HEK293 (cell line): ENCODE results near the gene CPN2.

Experiments used
- BCL11A ChIP-seq: fragments of 450-650 bp; formaldehyde crosslinking; IDR thresholded peaks from 2 replicates; pipeline ENCODE4 v1.5.1; 2016; ENCODE audit warnings: low read depth, missing biosample characterization, missing genetic modification characterization
- GLIS2 ChIP-seq: fragments of 450-650 bp; formaldehyde crosslinking; IDR thresholded peaks from 2 replicates; pipeline ENCODE4 v1.5.1; 2016; ENCODE audit warnings: missing biosample characterization, missing genetic modification characterization
- MYNN ChIP-seq: fragments of 450-650 bp; formaldehyde crosslinking; IDR thresholded peaks from 2 replicates; pipeline ENCODE4 v1.5.1; 2016; ENCODE audit warnings: missing biosample characterization, missing genetic modification characterization, borderline replicate concordance
- PRDM1 ChIP-seq: fragments of 450-650 bp; formaldehyde crosslinking; IDR thresholded peaks from 2 replicates; pipeline ENCODE4; 2016; ENCODE audit warnings: missing biosample characterization, missing genetic modification characterization
- SCRT2 ChIP-seq: fragments of 450-650 bp; formaldehyde crosslinking; IDR thresholded peaks from 2 replicates; pipeline ENCODE4 v1.5.1; 2016; ENCODE audit warnings: missing biosample characterization, missing genetic modification characterization
- SP3 ChIP-seq: fragments of 450-650 bp; formaldehyde crosslinking; IDR thresholded peaks from 2 replicates; pipeline ENCODE4 v1.5.1; 2016; ENCODE audit warnings: missing biosample characterization, missing genetic modification characterization
- SP7 ChIP-seq: fragments of 450-650 bp; formaldehyde crosslinking; IDR thresholded peaks from 2 replicates; pipeline ENCODE4 v1.5.1; 2016; ENCODE audit warnings: missing biosample characterization, missing genetic modification characterization
- WT1 ChIP-seq: fragments of 450-650 bp; formaldehyde crosslinking; IDR thresholded peaks from 2 replicates; pipeline ENCODE4 v1.5.1; 2016; ENCODE audit warnings: missing biosample characterization, missing genetic modification characterization
- ZBTB21 ChIP-seq: fragments of 450-650 bp; formaldehyde crosslinking; IDR thresholded peaks from 2 replicates; pipeline ENCODE4 v1.5.1; 2017; ENCODE audit warnings: missing biosample characterization, missing genetic modification characterization
- ZFHX2 ChIP-seq: fragments of 450-650 bp; formaldehyde crosslinking; conservative IDR thresholded peaks from 2 replicates; pipeline ENCODE4 v1.5.1; 2016; ENCODE audit warnings: missing biosample characterization, missing genetic modification characterization
- ZFP69B ChIP-seq: fragments of 450-650 bp; formaldehyde crosslinking; IDR thresholded peaks from 2 replicates; pipeline ENCODE4 v1.5.1; 2016; ENCODE audit warnings: missing biosample characterization, missing genetic modification characterization
- ZNF138 ChIP-seq: fragments of 450-650 bp; formaldehyde crosslinking; IDR thresholded peaks from 2 replicates; pipeline ENCODE4 v1.5.1; 2016; ENCODE audit warnings: missing biosample characterization, missing genetic modification characterization, borderline replicate concordance
- ZNF140 ChIP-seq: fragments of 450-650 bp; formaldehyde crosslinking; IDR thresholded peaks from 2 replicates; pipeline ENCODE4 v1.5.1; 2016; ENCODE audit warnings: missing biosample characterization, missing genetic modification characterization
- ZNF146 ChIP-seq: fragments of 450-650 bp; formaldehyde crosslinking; IDR thresholded peaks from 2 replicates; pipeline ENCODE4 v1.5.1; 2016; ENCODE audit warnings: missing biosample characterization, missing genetic modification characterization
- ZNF2 ChIP-seq: fragments of 450-650 bp; formaldehyde crosslinking; IDR thresholded peaks from 2 replicates; pipeline ENCODE4 v1.5.1; 2016; ENCODE audit warnings: missing biosample characterization, missing genetic modification characterization
- ZNF223 ChIP-seq: fragments of 450-650 bp; formaldehyde crosslinking; IDR thresholded peaks from 2 replicates; pipeline ENCODE4 v1.5.1; 2016; ENCODE audit warnings: missing biosample characterization, missing genetic modification characterization
- ZNF394 ChIP-seq: fragments of 450-650 bp; formaldehyde crosslinking; IDR thresholded peaks from 2 replicates; pipeline ENCODE4 v1.5.1; 2016; ENCODE audit warnings: missing biosample characterization, missing genetic modification characterization, mild to moderate bottlenecking, moderate library complexity, borderline replicate concordance
- ZNF423 ChIP-seq: fragments of 450-650 bp; formaldehyde crosslinking; IDR thresholded peaks from 2 replicates; pipeline ENCODE4 v1.5.1; 2016; ENCODE audit warnings: missing biosample characterization, missing genetic modification characterization
- ZNF433 ChIP-seq: fragments of 450-650 bp; formaldehyde crosslinking; IDR thresholded peaks from 2 replicates; pipeline ENCODE4 v1.5.1; 2016; ENCODE audit warnings: missing biosample characterization, missing genetic modification characterization, low read depth
- ZNF473 ChIP-seq: fragments of 450-650 bp; formaldehyde crosslinking; IDR thresholded peaks from 2 replicates; pipeline ENCODE4 v1.5.1; 2017; ENCODE audit warnings: missing biosample characterization, missing genetic modification characterization
- ZNF48 ChIP-seq: fragments of 450-650 bp; formaldehyde crosslinking; IDR thresholded peaks from 2 replicates; pipeline ENCODE4 v1.5.1; 2016; ENCODE audit warnings: missing biosample characterization, missing genetic modification characterization
- ZNF514 ChIP-seq: fragments of 450-650 bp; formaldehyde crosslinking; IDR thresholded peaks from 2 replicates; pipeline ENCODE4 v1.5.1; 2016; ENCODE audit warnings: missing biosample characterization, missing genetic modification characterization
- ZNF629 ChIP-seq: fragments of 450-650 bp; formaldehyde crosslinking; IDR thresholded peaks from 2 replicates; pipeline ENCODE4 v1.5.1; 2017; ENCODE audit warnings: missing biosample characterization, missing genetic modification characterization
- ZNF658 ChIP-seq: fragments of 450-650 bp; formaldehyde crosslinking; IDR thresholded peaks from 2 replicates; pipeline ENCODE4; 2016; ENCODE audit warnings: missing biosample characterization, missing genetic modification characterization
- ZNF777 ChIP-seq: fragments of 450-650 bp; formaldehyde crosslinking; IDR thresholded peaks from 2 replicates; pipeline ENCODE4 v1.5.1; 2017; ENCODE audit warnings: missing biosample characterization, missing genetic modification characterization, borderline replicate concordance
- ZNF830 ChIP-seq: fragments of 450-650 bp; IDR thresholded peaks from 2 replicates; pipeline ENCODE4 v1.5.0; 2018; ENCODE audit warnings: missing biosample characterization, missing genetic modification characterization, low read depth, mild to moderate bottlenecking, moderate library complexity
- ZSCAN30 ChIP-seq: fragments of 450-650 bp; IDR thresholded peaks from 2 replicates; pipeline ENCODE4 v1.5.1; 2018; ENCODE audit warnings: missing biosample characterization, mild to moderate bottlenecking, missing genetic modification characterization, moderate library complexity
- TF ChIP-seq, protein P1 (sequence below): fragments of 450-650 bp; formaldehyde crosslinking; IDR thresholded peaks from 2 replicates; pipeline ENCODE4 v1.5.1; 2016; ENCODE audit warnings: missing biosample characterization, missing genetic modification characterization
- TF ChIP-seq, protein P2 (sequence below): fragments of 450-650 bp; formaldehyde crosslinking; IDR thresholded peaks from 2 replicates; pipeline ENCODE4 v1.5.1; 2017; ENCODE audit warnings: missing biosample characterization, missing genetic modification characterization
- TF ChIP-seq, protein P3 (sequence below): fragments of 450-650 bp; formaldehyde crosslinking; IDR thresholded peaks from 2 replicates; pipeline ENCODE4 v1.5.1; 2016; ENCODE audit warnings: missing biosample characterization, missing genetic modification characterization
- TF ChIP-seq, protein P4 (sequence below): fragments of 450-650 bp; formaldehyde crosslinking; IDR thresholded peaks from 2 replicates; pipeline ENCODE4 v1.5.1; 2016; ENCODE audit warnings: missing biosample characterization, missing genetic modification characterization
- TF ChIP-seq, protein P5 (sequence below): fragments of 450-650 bp; IDR thresholded peaks from 2 replicates; pipeline ENCODE4 v1.5.1; 2018; ENCODE audit warnings: missing biosample characterization, mild to moderate bottlenecking, missing genetic modification characterization

The CPN2 gene

DNA sequence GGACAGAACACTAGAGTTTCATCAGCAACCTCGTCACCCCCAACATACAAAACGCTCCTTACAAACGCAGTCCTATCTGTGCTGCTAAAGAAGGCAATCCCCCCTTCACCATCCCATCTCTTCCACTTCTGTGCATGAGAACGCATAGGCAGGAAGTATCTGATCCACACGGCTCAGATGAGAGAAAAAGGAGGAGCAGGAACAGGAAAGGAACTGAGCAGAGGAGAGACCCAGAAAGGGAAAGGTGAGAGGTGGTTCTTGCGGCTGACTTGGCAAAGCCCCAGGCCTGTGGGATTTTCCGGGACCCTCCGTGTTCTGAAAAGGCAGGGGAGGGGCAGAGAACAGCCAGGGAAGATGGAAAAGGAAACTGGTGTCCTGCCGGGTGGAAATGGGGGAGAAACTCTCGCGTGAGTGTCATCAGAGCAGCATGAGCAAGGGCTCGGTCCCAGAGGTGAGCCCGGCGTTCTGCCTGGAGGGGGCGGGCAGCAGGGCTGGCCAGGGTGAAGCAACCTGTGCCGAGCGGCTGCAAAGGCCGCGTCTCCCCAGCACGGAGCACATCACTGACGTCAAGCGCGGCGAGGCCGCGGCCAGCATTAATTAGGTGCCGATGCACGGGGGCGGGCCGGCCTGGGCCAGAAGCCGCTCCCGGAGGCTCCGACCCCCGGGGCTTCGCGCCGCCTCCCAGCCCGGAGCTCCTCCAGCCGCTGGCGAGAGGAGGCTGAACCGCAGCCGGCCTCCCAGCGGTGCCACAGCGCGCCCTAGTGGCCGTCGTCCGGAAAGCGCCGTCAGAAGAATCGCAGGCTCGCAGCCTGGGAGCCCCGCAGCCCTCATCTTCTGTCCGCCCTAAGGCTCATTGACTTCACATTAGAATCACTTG, 35.8 kb downstream of the CPN2 start (continued):
- TF ChIP-seq ZNF423 (tag by site-specific recombination) = peak; percentile 91
- peak; percentile 78 for TF ChIP-seq ZNF2 (tag by site-specific recombination)
- TF ChIP-seq ZNF830 (tag by site-specific recombination) = no peak
- TF ChIP-seq ZNF223 = peak; percentile 85
- TF ChIP-seq ZNF658 (tag by site-specific recombination) = no peak
- TF ChIP-seq SCRT2 = peak; percentile 83
- TF ChIP-seq ZSCAN30 (tag by site-specific recombination) = peak; percentile 99
- TF ChIP-seq, protein P1, sequence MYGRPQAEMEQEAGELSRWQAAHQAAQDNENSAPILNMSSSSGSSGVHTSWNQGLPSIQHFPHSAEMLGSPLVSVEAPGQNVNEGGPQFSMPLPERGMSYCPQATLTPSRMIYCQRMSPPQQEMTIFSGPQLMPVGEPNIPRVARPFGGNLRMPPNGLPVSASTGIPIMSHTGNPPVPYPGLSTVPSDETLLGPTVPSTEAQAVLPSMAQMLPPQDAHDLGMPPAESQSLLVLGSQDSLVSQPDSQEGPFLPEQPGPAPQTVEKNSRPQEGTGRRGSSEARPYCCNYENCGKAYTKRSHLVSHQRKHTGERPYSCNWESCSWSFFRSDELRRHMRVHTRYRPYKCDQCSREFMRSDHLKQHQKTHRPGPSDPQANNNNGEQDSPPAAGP = peak; percentile 95
- TF ChIP-seq GLIS2 (tag by site-specific recombination) = peak; percentile 98
- TF ChIP-seq, protein P2, sequence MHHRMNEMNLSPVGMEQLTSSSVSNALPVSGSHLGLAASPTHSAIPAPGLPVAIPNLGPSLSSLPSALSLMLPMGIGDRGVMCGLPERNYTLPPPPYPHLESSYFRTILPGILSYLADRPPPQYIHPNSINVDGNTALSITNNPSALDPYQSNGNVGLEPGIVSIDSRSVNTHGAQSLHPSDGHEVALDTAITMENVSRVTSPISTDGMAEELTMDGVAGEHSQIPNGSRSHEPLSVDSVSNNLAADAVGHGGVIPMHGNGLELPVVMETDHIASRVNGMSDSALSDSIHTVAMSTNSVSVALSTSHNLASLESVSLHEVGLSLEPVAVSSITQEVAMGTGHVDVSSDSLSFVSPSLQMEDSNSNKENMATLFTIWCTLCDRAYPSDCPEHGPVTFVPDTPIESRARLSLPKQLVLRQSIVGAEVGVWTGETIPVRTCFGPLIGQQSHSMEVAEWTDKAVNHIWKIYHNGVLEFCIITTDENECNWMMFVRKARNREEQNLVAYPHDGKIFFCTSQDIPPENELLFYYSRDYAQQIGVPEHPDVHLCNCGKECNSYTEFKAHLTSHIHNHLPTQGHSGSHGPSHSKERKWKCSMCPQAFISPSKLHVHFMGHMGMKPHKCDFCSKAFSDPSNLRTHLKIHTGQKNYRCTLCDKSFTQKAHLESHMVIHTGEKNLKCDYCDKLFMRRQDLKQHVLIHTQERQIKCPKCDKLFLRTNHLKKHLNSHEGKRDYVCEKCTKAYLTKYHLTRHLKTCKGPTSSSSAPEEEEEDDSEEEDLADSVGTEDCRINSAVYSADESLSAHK (tag by site-specific recombination) = peak; percentile 54; the same call in 1 of the 2 replicates
- peak; percentile 79; the same call in 1 of the 2 replicates for TF ChIP-seq ZNF394 (tag by site-specific recombination)
- TF ChIP-seq, protein P3, sequence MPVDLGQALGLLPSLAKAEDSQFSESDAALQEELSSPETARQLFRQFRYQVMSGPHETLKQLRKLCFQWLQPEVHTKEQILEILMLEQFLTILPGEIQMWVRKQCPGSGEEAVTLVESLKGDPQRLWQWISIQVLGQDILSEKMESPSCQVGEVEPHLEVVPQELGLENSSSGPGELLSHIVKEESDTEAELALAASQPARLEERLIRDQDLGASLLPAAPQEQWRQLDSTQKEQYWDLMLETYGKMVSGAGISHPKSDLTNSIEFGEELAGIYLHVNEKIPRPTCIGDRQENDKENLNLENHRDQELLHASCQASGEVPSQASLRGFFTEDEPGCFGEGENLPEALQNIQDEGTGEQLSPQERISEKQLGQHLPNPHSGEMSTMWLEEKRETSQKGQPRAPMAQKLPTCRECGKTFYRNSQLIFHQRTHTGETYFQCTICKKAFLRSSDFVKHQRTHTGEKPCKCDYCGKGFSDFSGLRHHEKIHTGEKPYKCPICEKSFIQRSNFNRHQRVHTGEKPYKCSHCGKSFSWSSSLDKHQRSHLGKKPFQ (tag by site-specific recombination) = peak; percentile 73; the same call in 1 of the 2 replicates
- TF ChIP-seq, protein P4, sequence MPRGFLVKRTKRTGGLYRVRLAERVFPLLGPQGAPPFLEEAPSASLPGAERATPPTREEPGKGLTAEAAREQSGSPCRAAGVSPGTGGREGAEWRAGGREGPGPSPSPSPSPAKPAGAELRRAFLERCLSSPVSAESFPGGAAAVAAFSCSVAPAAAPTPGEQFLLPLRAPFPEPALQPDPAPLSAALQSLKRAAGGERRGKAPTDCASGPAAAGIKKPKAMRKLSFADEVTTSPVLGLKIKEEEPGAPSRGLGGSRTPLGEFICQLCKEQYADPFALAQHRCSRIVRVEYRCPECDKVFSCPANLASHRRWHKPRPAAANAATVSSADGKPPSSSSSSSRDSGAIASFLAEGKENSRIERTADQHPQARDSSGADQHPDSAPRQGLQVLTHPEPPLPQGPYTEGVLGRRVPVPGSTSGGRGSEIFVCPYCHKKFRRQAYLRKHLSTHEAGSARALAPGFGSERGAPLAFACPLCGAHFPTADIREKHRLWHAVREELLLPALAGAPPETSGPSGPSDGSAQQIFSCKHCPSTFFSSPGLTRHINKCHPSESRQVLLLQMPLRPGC (tag by site-specific recombination) = peak; percentile 45; the same call in 1 of the 2 replicates
- TF ChIP-seq SP3 (tag by site-specific recombination) = peak; percentile 72
- peak; percentile 85 for TF ChIP-seq ZFP69B (tag by site-specific recombination)
- TF ChIP-seq ZNF629 (tag by site-specific recombination) = peak; percentile 94
- peak; percentile 81; the same call in 1 of the 2 replicates for TF ChIP-seq ZNF777 (tag by site-specific recombination)
- TF ChIP-seq ZNF473 = no peak
- TF ChIP-seq WT1 (tag by site-specific recombination) = peak; percentile 53; the same call in 1 of the 2 replicates
- TF ChIP-seq SP7 (tag by site-specific recombination) = peak; percentile 96
- TF ChIP-seq ZNF146 (tag by site-specific recombination) = peak; percentile 17; the same call in 1 of the 2 replicates
- peak; percentile 87 for TF ChIP-seq PRDM1
- TF ChIP-seq ZNF48 (tag by site-specific recombination) = no peak
- peak; percentile 76 for TF ChIP-seq ZBTB21
- peak; percentile 85 for TF ChIP-seq ZFHX2
- peak; percentile 24; the same call in 1 of the 2 replicates for TF ChIP-seq BCL11A
- no peak for TF ChIP-seq ZNF433 (tag by site-specific recombination)
- TF ChIP-seq ZNF514 (tag by site-specific recombination) = no peak
- TF ChIP-seq MYNN = no peak
- TF ChIP-seq, protein P5, sequence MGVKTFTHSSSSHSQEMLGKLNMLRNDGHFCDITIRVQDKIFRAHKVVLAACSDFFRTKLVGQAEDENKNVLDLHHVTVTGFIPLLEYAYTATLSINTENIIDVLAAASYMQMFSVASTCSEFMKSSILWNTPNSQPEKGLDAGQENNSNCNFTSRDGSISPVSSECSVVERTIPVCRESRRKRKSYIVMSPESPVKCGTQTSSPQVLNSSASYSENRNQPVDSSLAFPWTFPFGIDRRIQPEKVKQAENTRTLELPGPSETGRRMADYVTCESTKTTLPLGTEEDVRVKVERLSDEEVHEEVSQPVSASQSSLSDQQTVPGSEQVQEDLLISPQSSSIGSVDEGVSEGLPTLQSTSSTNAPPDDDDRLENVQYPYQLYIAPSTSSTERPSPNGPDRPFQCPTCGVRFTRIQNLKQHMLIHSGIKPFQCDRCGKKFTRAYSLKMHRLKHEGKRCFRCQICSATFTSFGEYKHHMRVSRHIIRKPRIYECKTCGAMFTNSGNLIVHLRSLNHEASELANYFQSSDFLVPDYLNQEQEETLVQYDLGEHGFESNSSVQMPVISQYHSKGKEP (tag by site-specific recombination) = peak; percentile 48; the same call in 1 of the 2 replicates
- no peak for TF ChIP-seq ZNF140 (tag by site-specific recombination)
- no peak for TF ChIP-seq ZNF138 (tag by site-specific recombination)
